Neuronal stem cell (in vitro differentiated cells): Measurements from ENCODE around the gene COL9A1.

Source experiments
- DNase-seq: peaks from one replicate; pipeline ENCODE4 v3.0.0-alpha.2; 2013; ENCODE audit warnings: low spot score
- H2AFZ ChIP-seq: one replicate; pipeline ENCODE4 v1.6.1; 2013; ENCODE audit warnings: mild to moderate bottlenecking, low read length, inconsistent platforms
- H2AK5ac ChIP-seq: 2 replicates; pipeline ENCODE4 v1.6.1; 2013; ENCODE audit warnings: low read depth, mild to moderate bottlenecking, inconsistent platforms, low read length, moderate library complexity, mixed read lengths
- H2BK120ac ChIP-seq: 2 replicates; pipeline ENCODE4 v1.6.1; 2013; ENCODE audit warnings: low read depth, mild to moderate bottlenecking, inconsistent platforms, low read length, moderate library complexity, mixed read lengths
- H2BK12ac ChIP-seq: one replicate; pipeline ENCODE4 v1.6.1; 2013; ENCODE audit warnings: low read length, inconsistent platforms
- H2BK15ac ChIP-seq: 2 replicates; pipeline ENCODE4 v1.6.1; 2013; ENCODE audit warnings: mild to moderate bottlenecking, low read length, inconsistent platforms, mixed read lengths
- H2BK5ac ChIP-seq: one replicate; pipeline ENCODE4 v1.6.1; 2013; ENCODE audit warnings: inconsistent platforms, mild to moderate bottlenecking, low read length, moderate library complexity
- H3K14ac ChIP-seq: one replicate; pipeline ENCODE4 v1.6.1; 2013; ENCODE audit warnings: low read length, inconsistent platforms
- H3K18ac ChIP-seq: 2 replicates; pipeline ENCODE4 v1.6.1; 2013; ENCODE audit warnings: low read length, inconsistent platforms
- H3K23ac ChIP-seq: 2 replicates; pipeline ENCODE4 v1.6.1; 2013; ENCODE audit warnings: low read depth, mild to moderate bottlenecking, mixed read lengths, low read length, inconsistent platforms; ENCODE audit not compliant: poor library complexity
- H3K27ac ChIP-seq: replicated peaks from 3 replicates; pipeline ENCODE4 v1.5.1; 2013; ENCODE audit warnings: low read length, inconsistent platforms
- H3K27me3 ChIP-seq, 3 experiments: 2 replicates each; pipeline ENCODE4 v1.6.1; 2013; ENCODE audit warnings: low read length in 3 of 3, mild to moderate bottlenecking in 2 of 3, inconsistent platforms in 1 of 3, low read depth in 1 of 3, mixed read lengths in 1 of 3, moderate library complexity in 1 of 3; ENCODE audit not compliant: control insufficient read depth in 3 of 3, insufficient read depth in 3 of 3
- H3K36me3 ChIP-seq, 2 donors: replicated peaks in 1 of 2; 2 replicates each; pipeline ENCODE4 v1.6.1; 2013; ENCODE audit warnings: low read length in 2 of 2; ENCODE audit not compliant: control insufficient read depth in 2 of 2, insufficient read depth in 2 of 2
- H3K4ac ChIP-seq: 2 replicates; pipeline ENCODE4 v1.6.1; 2013; ENCODE audit warnings: inconsistent platforms, mild to moderate bottlenecking, low read length, moderate library complexity
- H3K4me1 ChIP-seq, 2 donors: 1 replicate in 1 of 2; 2 replicates in 1 of 2; pipeline ENCODE4 v1.6.1; 2013; ENCODE audit warnings: low read length in 2 of 2, low read depth in 1 of 2; ENCODE audit not compliant: control insufficient read depth in 2 of 2, insufficient read depth in 1 of 2
- H3K4me2 ChIP-seq: one replicate; pipeline ENCODE4 v1.6.1; 2013; ENCODE audit warnings: mild to moderate bottlenecking, low read length, inconsistent platforms; ENCODE audit not compliant: insufficient read depth, poor library complexity, severe bottlenecking
- H3K4me3 ChIP-seq, 2 donors: 2 replicates each; pipeline ENCODE4 v1.5.1; 2013; ENCODE audit warnings: low read length in 2 of 2, mild to moderate bottlenecking in 2 of 2, inconsistent platforms in 1 of 2, moderate library complexity in 1 of 2
- H3K79me1 ChIP-seq: one replicate; pipeline ENCODE4 v1.6.1; 2013; ENCODE audit warnings: low read depth, mild to moderate bottlenecking, inconsistent platforms, low read length, moderate library complexity
- H3K9ac ChIP-seq: one replicate; pipeline ENCODE4 v1.6.1; 2013; ENCODE audit warnings: mild to moderate bottlenecking, low read depth, low read length, inconsistent platforms; ENCODE audit not compliant: poor library complexity
- H3K9me3 ChIP-seq, 2 donors: replicated peaks in 1 of 2; 2 replicates each; pipeline versions ENCODE3 to v1.6.1; 2013; ENCODE audit warnings: low read length in 2 of 2, mild to moderate bottlenecking in 2 of 2, inconsistent platforms in 1 of 2, low read depth in 1 of 2, mixed read lengths in 1 of 2, moderate library complexity in 1 of 2; ENCODE audit not compliant: control insufficient read depth in 2 of 2, insufficient read depth in 1 of 2
- H4K8ac ChIP-seq: one replicate; pipeline ENCODE4 v1.6.1; 2013; ENCODE audit warnings: low read depth, mild to moderate bottlenecking, inconsistent platforms, low read length, moderate library complexity
- H4K91ac ChIP-seq: one replicate; pipeline ENCODE4 v1.6.1; 2013; ENCODE audit warnings: low read length, low read depth, mild to moderate bottlenecking, inconsistent platforms; ENCODE audit not compliant: poor library complexity
- WGBS, 2 donors: extraction: QIAGEN DNeasy Blood & Tissue Kit; methylation state at CpG; one replicate each; pipeline ENCODE4 v1.1.7; 2013; ENCODE audit warnings: missing lambda C conversion rate in 2 of 2, mixed read lengths in 1 of 2; ENCODE audit not compliant: insufficient read length in 2 of 2, insufficient replicate concordance in 1 of 2; ENCODE audit errors: extremely low coverage in 2 of 2; 5-methylcytosine and 5-hydroxymethylcytosine counted together

The COL9A1 gene

GRCh38 chr6:70184723-70185122 lies 118.2 kb downstream of the COL9A1 start:
- no peak overlapping the region for H2BK5ac ChIP-seq
- H3K4me1 ChIP-seq, result no peaks in the 10 kb centered on the region
- no CpG with 5 or more reads among the region's 3 CpGs for WGBS, 2 donors
- no peak overlapping the region for H4K8ac ChIP-seq
- peaks cover 2 to 4% of the 10 kb centered on the region in 2 donors for H3K9me3 ChIP-seq
- no peak overlapping the region for H2BK120ac ChIP-seq
- no peaks in the 10 kb centered on the region for H3K36me3 ChIP-seq
- H3K4me3 ChIP-seq, result no peak overlapping the region
- no peak overlapping the region for H2BK12ac ChIP-seq
- H3K79me1 ChIP-seq, result no peaks in the 10 kb centered on the region
- H3K4me2 ChIP-seq, result no peak overlapping the region
- H3K9ac ChIP-seq, result no peak overlapping the region
- H3K18ac ChIP-seq, result no peak overlapping the region
- no peaks in the 10 kb centered on the region for H3K27me3 ChIP-seq
- no peak overlapping the region for H3K14ac ChIP-seq
- H2BK15ac ChIP-seq, result no peak overlapping the region
- no peak for DNase-seq
- H4K91ac ChIP-seq, result no peak overlapping the region
- H3K4ac ChIP-seq, result no peak overlapping the region
- H3K27ac ChIP-seq, result no peak overlapping the region
- H2AK5ac ChIP-seq, result no peak overlapping the region
- H3K23ac ChIP-seq, result no peak overlapping the region
- H2AFZ ChIP-seq, result no peak overlapping the region

GRCh38 chr6:70183538-70183937 lies 119.3 kb downstream of the COL9A1 start:
- Histone ChIP-seq H3K36me3 (no peaks in the 10 kb centered on the region), H3K9ac (no peak overlapping the region), H3K9me3 (peaks cover 4% of the 10 kb centered on the region in 2 donors), H3K4ac (no peak overlapping the region), H3K14ac (no peak overlapping the region), H4K91ac (no peak overlapping the region), H2BK5ac (no peak overlapping the region), H3K4me1 (no peaks in the 10 kb centered on the region), H3K4me2 (no peak overlapping the region), H2BK15ac (no peak overlapping the region), H4K8ac (no peak overlapping the region), H3K79me1 (no peaks in the 10 kb centered on the region), H2BK120ac (no peak overlapping the region), H3K27ac (no peak overlapping the region), H2BK12ac (no peak overlapping the region), H3K27me3 (no peaks in the 10 kb centered on the region), H2AK5ac (no peak overlapping the region), H2AFZ (no peak overlapping the region), H3K23ac (no peak overlapping the region), H3K18ac (no peak overlapping the region), H3K4me3 (no peak overlapping the region)
- WGBS, 2 donors, result no CpG with 5 or more reads among the region's 3 CpGs
- DNase-seq, result no peak

- H3K23ac ChIP-seq, result no peak overlapping the region
- H3K4me1 ChIP-seq, result no peaks in the 10 kb centered on the region
- H4K91ac ChIP-seq, result no peak overlapping the region
- no CpG with 5 or more reads among the region's 1 CpG for WGBS, 2 donors
- H2BK15ac ChIP-seq, result no peak overlapping the region
- H2BK12ac ChIP-seq, result no peak overlapping the region
- H3K9ac ChIP-seq, result no peak overlapping the region
- H3K4me3 ChIP-seq, result no peak overlapping the region
- no peak overlapping the region for H4K8ac ChIP-seq
- no peak overlapping the region for H3K27ac ChIP-seq
- no peak overlapping the region for H2BK5ac ChIP-seq
- no peak overlapping the region for H3K18ac ChIP-seq
- H3K79me1 ChIP-seq, result no peaks in the 10 kb centered on the region
- no peak overlapping the region for H2AK5ac ChIP-seq
- no peak overlapping the region for H2AFZ ChIP-seq
- peaks cover 4% of the 10 kb centered on the region in 2 donors for H3K9me3 ChIP-seq
- no peaks in the 10 kb centered on the region for H3K27me3 ChIP-seq
- no peaks in the 10 kb centered on the region for H3K36me3 ChIP-seq
- no peak overlapping the region for H3K4ac ChIP-seq
- H3K14ac ChIP-seq, result no peak overlapping the region
- no peak overlapping the region for H3K4me2 ChIP-seq
- no peak overlapping the region for H2BK120ac ChIP-seq
- DNase-seq, result no peak
Observed at GRCh38 chr6:70180901-70181599, 121.8 kb downstream of the COL9A1 start.

GRCh38 chr6:70180183-70180900 lies 122.5 kb downstream of the COL9A1 start:
- no peak overlapping the region for H3K27ac ChIP-seq
- H2BK12ac ChIP-seq, result no peak overlapping the region
- H3K14ac ChIP-seq, result no peak overlapping the region
- H3K4ac ChIP-seq, result no peak overlapping the region
- H3K4me1 ChIP-seq, result no peaks in the 10 kb centered on the region
- no peak overlapping the region for H2BK15ac ChIP-seq
- H3K36me3 ChIP-seq, result no peaks in the 10 kb centered on the region
- H3K9ac ChIP-seq, result no peak overlapping the region
- H4K91ac ChIP-seq, result no peak overlapping the region
- peaks cover 4% of the 10 kb centered on the region in 2 donors for H3K9me3 ChIP-seq
- no peak overlapping the region for H2BK120ac ChIP-seq
- H3K27me3 ChIP-seq, result no peaks in the 10 kb centered on the region
- H3K4me2 ChIP-seq, result no peak overlapping the region
- H3K79me1 ChIP-seq, result no peaks in the 10 kb centered on the region
- WGBS, 2 donors, result no CpG with 5 or more reads among the region's 2 CpGs
- H3K4me3 ChIP-seq, result no peak overlapping the region
- H2AFZ ChIP-seq, result no peak overlapping the region
- DNase-seq, result no peak
- no peak overlapping the region for H2AK5ac ChIP-seq
- no peak overlapping the region for H4K8ac ChIP-seq
- H2BK5ac ChIP-seq, result no peak overlapping the region
- no peak overlapping the region for H3K23ac ChIP-seq
- no peak overlapping the region for H3K18ac ChIP-seq
